GM19438 (cell line): ENCODE results near the gene NR1D2.
"Not testable (repeated sequence)": the region's sequence is repeated elsewhere in the genome, so short reads cannot be mapped to it uniquely, and the experiment has no call there.

Source experiments
- ATAC-seq: cut with Tn5 transposase; IDR thresholded peaks from one replicate; pipeline ENCODE4 v1.9.1; 2021; ENCODE audit warnings: low read depth; ENCODE audit not compliant: unreplicated experiment

The NR1D2 gene

DNA sequence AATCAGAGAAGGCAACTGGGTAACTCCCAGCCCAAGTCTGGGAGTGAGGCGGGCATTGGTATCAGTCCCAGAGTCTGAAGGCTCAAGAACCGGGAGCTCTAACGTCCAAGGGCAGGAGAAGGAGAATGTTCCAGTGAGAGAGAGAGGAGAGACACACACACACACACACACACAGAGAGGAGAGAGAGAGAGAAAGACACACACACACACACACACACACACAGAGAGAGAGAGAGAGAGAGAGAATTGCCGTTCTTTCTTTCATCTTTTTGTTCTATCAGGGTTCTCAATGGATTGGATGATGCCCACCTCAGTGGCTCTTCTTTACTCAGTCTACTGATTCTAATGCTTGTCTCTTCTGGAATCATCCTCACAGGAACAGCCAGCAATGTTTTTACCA lies 57.0 kb downstream of the NR1D2 start:
- no peak for ATAC-seq

DNA sequence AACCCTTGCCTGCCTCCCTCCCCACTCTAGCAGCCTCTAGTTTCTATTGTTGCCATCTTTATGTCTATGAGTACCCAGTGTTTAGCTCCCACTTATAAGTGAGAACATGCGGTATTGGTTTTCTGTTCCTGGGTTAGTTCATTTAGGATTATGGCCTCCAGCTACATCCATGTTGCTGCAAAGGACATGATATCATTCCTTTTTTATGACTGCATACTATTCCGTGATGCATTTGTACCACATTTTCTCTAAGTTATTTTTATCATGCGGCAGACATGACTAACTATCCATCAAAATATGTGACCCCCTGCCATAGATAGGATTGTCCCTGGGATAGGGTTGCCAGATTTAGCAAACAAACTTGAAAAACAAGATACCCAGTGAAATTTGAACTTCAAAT lies 58.4 kb downstream of the NR1D2 start:
- ATAC-seq, result no peak

DNA sequence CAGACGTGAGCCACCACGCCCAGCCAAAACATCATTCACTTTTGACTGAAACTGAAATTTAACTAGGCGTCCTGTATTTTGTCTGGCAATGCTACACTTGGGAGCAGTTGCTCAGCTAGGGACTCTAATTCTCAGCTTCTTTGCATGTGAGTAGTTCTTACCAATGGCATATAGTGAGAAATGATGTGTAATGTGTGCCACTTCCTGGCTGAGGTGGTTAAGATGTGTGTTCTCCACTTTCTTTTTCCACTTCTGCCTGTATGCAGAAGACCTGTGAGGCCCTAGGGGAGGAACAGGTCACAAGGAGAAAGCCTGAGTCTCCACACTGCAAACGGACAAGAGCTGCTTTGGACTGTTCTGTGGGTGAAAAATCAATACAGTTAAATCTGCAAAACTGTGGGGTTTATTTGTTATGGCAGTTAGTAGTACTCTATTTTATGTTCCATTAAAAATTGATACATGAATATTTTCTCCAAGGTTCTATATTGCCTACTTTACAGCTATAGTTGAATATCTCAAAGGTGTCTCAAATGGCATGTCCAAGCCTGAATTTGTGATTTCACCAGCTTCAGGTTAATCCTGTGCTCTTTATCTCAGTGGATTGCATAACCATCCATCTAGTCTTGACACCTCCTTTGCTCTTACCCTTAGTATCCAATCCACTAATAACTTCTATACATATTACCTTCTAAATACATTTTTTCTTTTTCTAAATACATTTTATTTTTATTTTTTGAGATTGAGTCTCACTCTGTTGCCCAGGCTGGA lies 59.3 kb downstream of the NR1D2 start:
- ATAC-seq, result peak; percentile 68

DNA sequence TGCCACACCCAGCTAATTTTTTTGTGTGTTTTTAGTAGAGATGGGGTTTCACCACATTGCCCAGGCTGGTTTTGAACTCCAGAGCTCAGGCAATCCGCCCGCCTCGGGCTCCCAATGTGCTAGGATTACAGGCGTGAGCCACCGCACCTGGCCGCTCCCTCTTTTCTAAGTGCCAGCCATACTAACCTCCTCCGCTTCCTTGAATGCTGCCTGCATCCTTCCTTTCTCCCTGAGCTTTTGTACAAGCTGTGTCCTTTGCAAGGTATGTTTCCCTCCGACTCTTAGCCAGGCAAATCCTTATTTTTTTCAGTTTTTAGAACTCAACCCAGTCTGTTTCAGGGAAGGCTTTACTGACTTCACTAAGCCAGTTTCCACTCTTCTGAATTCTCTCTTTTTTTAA lies 60.6 kb downstream of the NR1D2 start:
- ATAC-seq, result no peak

DNA sequence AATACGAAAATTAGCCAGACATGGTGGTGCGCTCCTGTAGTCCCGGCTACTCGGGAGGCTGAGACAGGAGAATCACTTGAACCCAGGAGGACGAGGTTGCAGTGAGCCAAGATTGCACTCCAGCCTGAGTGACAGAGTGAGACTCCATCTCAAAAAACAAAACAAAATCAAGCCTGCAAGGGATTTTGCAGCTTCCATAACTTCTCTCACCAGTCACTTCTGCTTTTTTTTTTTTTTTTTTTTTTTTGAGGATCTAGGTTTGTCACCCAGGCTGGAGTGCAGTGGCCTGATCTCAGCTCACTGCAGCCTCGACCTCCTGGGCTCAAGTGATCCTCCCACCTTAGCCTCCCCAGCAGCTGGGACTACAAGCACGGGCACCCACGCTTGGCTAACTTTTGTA lies 65.7 kb downstream of the NR1D2 start:
- ATAC-seq, result not testable (repeated sequence)

DNA sequence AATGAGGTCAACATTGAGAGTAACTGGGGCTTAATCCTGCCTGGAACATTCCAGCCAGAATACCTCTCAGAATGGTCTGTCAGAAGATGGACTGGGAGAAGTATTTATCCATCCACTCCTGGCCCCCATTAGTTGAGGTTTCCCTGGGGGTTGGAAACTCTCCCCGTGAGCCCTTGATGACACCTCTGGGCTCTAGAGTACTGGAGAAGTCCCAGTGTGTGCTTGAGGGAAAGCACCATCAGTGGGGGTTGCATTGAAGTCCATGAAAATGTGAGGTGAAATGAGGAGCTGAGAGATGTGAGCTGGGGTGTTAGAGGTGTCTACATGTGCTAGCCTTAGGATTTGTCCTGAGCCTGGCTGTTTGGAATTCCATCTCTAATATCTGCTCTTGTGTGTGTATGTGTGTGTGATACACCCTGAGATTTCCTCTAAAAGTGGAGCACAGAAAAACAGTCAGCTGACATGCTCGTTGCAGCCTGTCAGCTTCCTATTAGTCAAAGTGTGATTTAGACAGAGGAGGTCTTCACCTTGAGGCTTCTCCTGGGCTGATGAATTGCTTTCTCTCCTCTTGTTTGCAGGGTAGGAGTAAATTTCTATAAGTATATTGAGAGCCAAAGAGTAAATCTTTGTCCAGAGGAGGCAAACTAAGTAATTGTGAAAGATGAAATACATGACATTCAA lies 67.6 kb downstream of the NR1D2 start:
- ATAC-seq, result no peak

DNA sequence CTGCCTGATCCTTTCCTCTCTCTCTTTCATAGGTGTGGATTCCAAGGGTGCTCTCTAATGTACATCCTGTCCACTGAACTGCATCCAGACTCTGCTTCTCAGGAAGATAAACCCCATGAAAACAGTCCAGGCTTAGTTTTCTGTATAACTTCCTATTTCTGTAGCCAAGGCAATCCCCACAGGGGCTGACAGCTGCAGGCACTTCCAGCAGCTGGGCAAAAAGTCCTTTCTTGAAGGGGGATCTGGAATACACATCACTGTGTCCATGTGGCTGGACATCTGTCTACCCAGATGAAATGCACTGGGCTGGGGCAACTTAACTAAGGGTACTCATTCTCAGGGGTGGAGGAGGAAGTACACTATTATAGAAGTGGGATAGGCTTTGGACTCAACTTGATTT lies 72.2 kb downstream of the NR1D2 start:
- no peak for ATAC-seq

DNA sequence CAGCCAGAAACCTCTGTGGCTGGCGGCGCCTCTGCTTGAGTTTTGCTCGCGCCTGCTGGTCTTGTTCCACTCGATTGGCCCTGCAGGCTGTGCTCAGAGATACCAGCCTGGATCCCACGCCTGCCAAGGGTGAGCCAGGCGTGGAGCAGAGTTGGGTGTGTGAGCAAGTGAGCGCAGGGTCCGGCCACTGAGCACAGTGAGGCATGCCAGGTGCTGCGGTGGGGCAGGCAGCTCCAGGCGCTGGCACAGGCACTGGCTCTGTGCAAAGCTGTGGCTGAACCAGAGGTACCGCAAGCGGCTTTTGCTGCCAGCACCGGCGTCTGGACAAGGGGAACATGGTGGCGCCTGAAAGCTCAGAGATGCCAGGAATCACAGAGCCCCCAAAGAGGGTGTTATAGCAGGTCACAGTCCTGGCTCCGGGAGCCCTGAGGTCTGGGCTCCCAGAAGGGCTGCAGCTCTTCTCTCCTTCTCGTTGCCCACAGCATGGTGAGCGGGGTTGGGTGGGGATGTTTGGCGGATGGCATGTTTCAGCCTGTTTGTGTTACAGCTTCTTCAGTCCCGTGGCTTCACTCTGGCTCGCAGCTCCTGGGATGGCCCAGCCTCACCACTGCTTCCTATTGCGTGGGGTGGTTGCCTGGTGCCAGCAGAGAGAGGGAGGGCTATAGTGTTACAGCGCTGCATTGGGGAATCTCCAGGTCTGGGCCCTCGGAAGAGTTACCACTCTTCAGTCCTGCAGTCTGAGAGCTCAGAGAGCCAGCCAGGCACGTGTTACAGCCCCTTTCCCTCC lies 73.9 kb downstream of the NR1D2 start:
- no peak for ATAC-seq

DNA sequence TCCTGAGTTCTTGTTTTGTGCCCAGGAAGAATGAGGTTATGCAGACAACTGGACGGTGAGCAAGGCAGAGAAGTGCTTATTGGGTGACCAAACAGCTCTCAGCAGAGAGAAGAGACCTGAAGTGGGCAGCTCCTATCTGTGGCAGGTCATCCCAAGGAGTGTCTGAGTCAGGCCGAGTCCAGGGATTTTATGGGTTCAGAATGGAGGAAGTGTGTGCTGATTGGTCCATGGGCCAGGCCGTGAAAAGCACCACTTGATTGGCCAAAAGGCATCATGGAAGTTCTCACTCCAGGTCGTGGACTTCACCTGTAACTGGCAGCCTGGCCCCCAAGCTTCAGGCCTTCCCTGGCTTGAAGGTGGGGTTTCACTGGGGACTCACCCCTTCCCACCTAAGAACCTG lies 74.5 kb downstream of the NR1D2 start:
- no peak for ATAC-seq

DNA sequence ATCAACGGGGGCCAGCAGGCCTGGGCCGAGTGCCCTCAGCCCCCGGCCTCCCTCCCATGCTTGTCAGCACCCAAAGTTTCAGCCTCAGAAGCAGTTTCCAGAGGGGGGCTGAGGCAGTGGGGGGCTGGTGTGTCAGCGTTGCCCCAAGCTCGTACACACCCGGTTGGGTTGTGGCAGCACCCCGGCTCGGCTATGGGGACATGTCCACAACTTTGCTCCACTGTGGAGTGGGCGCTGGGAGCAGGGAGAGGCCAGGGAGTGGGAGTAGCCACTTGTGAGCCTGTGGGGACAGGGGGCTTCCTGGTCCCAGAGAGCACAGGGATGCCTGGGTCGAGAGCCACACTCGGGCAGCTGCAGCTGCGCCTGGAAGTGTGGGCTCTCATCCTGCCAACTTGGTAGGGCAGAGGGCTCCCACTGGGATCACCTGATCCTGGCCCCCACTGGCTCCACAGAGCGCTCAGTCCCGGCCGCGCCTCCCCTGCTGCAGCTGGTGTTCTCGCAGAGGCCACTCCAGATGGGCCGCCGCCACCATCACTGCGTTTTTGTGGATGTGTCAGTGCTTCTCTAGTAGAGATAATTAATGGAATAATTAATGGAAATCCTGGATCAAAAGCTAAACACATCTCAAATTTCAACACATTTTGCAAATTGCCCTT lies 75.1 kb downstream of the NR1D2 start:
- no peak for ATAC-seq

DNA sequence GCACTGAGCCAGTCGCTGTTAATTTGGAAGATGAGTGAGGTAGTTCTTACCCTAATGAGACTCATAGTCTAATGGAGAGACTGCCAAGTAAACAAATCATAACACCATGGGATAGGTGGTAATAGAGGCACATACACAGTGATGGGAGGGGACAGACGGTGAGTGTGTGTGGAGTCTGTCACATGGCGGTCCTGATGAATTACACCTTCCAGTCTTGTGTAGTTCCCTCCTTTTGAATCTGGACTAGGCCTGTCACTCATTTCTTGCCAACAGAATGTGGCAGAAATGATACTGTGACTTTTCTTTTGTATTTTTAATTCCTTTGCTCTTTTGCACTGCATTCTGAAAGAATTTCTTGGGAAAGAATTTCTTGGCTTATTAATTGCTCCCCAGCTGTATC lies 78.1 kb downstream of the NR1D2 start:
- no peak for ATAC-seq

DNA sequence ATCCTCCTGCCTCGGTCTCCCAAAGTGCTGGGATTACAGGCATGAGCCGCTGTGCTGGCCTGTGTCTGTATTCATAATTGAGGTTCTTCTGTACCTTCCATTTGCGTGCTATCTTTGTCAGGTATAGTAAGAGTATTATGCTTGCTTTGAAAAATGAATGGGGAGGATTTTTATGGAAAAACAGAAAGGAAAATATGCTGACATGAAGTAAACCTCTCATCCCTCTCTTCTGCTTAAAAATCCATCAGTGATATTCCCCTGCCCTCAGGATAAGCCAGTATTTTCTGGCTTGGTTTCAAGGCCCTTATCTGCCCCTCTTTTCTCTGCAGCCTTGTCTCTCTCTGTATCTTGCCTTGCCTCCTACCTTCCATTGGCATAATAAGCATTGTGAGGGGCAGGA lies 80.7 kb downstream of the NR1D2 start:
- no peak for ATAC-seq

DNA sequence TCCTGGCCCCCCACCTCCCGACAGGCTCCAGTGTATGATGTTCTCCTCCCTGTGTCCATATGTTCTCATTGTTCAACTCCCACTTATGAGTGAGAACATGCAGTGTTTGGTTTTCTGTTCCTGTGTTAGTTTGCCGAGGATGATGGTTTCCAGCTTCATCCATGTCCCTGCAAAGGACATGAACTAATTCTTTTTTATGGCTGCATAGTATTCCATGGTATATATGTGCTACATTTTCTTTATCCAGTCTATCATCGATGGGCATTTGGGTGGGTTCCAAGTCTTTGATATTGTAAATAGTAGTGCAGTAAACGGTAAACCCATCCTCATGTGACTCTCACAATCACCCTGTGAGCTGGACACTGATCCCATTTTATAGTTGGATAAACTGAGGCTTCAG lies 81.6 kb downstream of the NR1D2 start:
- not testable (repeated sequence) for ATAC-seq

DNA sequence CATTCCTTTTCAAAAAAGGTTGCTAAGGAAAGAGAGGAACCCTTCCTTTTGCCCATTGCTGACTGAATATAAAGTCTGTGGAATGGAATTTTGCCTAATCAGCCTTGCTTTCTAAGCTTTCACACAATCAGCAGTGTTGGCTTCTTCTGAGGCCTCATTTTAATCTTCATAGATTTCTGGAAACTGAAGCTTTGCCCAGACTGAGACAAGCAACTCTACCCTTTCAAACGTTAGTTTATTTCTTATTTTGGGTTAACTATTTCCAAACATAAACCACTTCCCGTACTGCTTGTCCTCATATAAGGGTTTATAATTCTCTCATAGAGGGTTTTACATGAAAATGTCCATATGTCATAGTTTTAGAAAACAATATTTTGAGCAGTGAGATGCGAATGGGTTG lies 82.9 kb downstream of the NR1D2 start:
- no peak for ATAC-seq
